Mesenchymal stem cell (in vitro differentiated cells and primary cell): ENCODE measurements around the gene SENP7.

Experiments
- DNase-seq: peaks from one replicate; pipeline ENCODE4 v3.0.0-alpha.2; 2013
- H2AFZ ChIP-seq: one replicate; pipeline ENCODE4 v1.6.1; 2013; ENCODE audit warnings: low read depth, mild to moderate bottlenecking, control low read depth, inconsistent platforms, low read length, moderate library complexity
- H2AK5ac ChIP-seq: 2 replicates; pipeline ENCODE4 v1.6.1; 2013; ENCODE audit warnings: low read length, moderate library complexity, mild to moderate bottlenecking, inconsistent platforms; ENCODE audit not compliant: severe bottlenecking
- H2BK120ac ChIP-seq: one replicate; pipeline ENCODE4 v1.6.1; 2013; ENCODE audit warnings: low read depth, mild to moderate bottlenecking, inconsistent platforms, low read length, moderate library complexity
- H2BK12ac ChIP-seq, 2 experiments: one replicate each; pipeline ENCODE4 v1.6.1; 2013; ENCODE audit warnings: inconsistent platforms in 2 of 2, low read length in 2 of 2, mild to moderate bottlenecking in 2 of 2, moderate library complexity in 2 of 2, control low read depth in 1 of 2
- H2BK15ac ChIP-seq: one replicate; pipeline ENCODE4 v1.6.1; 2013; ENCODE audit warnings: mild to moderate bottlenecking, low read depth, inconsistent platforms; ENCODE audit not compliant: poor library complexity, severe bottlenecking
- H2BK5ac ChIP-seq: 2 replicates; pipeline ENCODE4 v1.6.1; 2013; ENCODE audit warnings: low read depth, mild to moderate bottlenecking, low read length, control low read depth, inconsistent platforms; ENCODE audit not compliant: poor library complexity, severe bottlenecking
- H3K14ac ChIP-seq, 2 experiments: one replicate each; pipeline ENCODE4 v1.6.1; 2013; ENCODE audit warnings: inconsistent platforms in 2 of 2, low read length in 2 of 2, control low read depth in 1 of 2, mild to moderate bottlenecking in 1 of 2, moderate library complexity in 1 of 2
- H3K18ac ChIP-seq, 2 experiments: one replicate each; pipeline ENCODE4 v1.6.1; 2013; ENCODE audit warnings: inconsistent platforms in 2 of 2, low read length in 2 of 2, control low read depth in 1 of 2, low read depth in 1 of 2, mild to moderate bottlenecking in 1 of 2
- H3K23ac ChIP-seq, 2 experiments: one replicate each; pipeline ENCODE4 v1.6.1; 2013; ENCODE audit warnings: inconsistent platforms in 2 of 2, low read length in 2 of 2, mild to moderate bottlenecking in 2 of 2, moderate library complexity in 2 of 2, control low read depth in 1 of 2
- H3K27ac ChIP-seq: 2 replicates; pipeline ENCODE4 v1.5.1; 2013; ENCODE audit warnings: mild to moderate bottlenecking, moderate library complexity, low read length, control low read depth, inconsistent platforms; ENCODE audit not compliant: poor library complexity, severe bottlenecking
- H3K27me3 ChIP-seq, 2 experiments: 2 replicates each; pipeline versions ENCODE4 v1.6.1 to v1.7.0; 2013; ENCODE audit warnings: low read length in 2 of 2, mild to moderate bottlenecking in 2 of 2, moderate library complexity in 2 of 2, control low read depth in 1 of 2, inconsistent platforms in 1 of 2; ENCODE audit not compliant: control insufficient read depth in 1 of 2, insufficient read depth in 1 of 2
- H3K36me3 ChIP-seq, 2 experiments: 2 replicates each; pipeline versions ENCODE4 v1.6.1 to v1.7.0; 2013; ENCODE audit warnings: low read length in 2 of 2, control low read depth in 1 of 2, inconsistent platforms in 1 of 2, low read depth in 1 of 2, mild to moderate bottlenecking in 1 of 2; ENCODE audit not compliant: insufficient read depth in 2 of 2, control insufficient read depth in 1 of 2
- H3K4ac ChIP-seq, 2 experiments: one replicate each; pipeline ENCODE4 v1.6.1; 2013; ENCODE audit warnings: inconsistent platforms in 2 of 2, low read length in 2 of 2, mild to moderate bottlenecking in 2 of 2, moderate library complexity in 2 of 2, control low read depth in 1 of 2, low read depth in 1 of 2
- H3K4me1 ChIP-seq: 2 replicates; pipeline ENCODE4 v1.6.1; 2013; ENCODE audit warnings: low read depth, low read length, control low read depth; ENCODE audit not compliant: control insufficient read depth, insufficient read depth
- H3K4me2 ChIP-seq: 2 replicates; pipeline ENCODE4 v1.6.1; 2013; ENCODE audit warnings: low read length, mild to moderate bottlenecking, inconsistent platforms; ENCODE audit not compliant: poor library complexity, severe bottlenecking
- H3K4me3 ChIP-seq, 2 experiments: 2 replicates each; pipeline versions ENCODE4 v1.5.1 to v1.7.0; 2013; ENCODE audit warnings: low read length in 2 of 2, mild to moderate bottlenecking in 2 of 2, control low read depth in 1 of 2, low read depth in 1 of 2; ENCODE audit not compliant: insufficient read depth in 1 of 2
- H3K79me1 ChIP-seq: replicated peaks from 2 replicates; pipeline ENCODE4 v1.6.1; 2013; ENCODE audit warnings: mild to moderate bottlenecking, control low read depth, low read length, inconsistent platforms; ENCODE audit not compliant: poor library complexity, severe bottlenecking
- H3K9ac ChIP-seq: 2 replicates; pipeline ENCODE4 v1.7.0; 2013; ENCODE audit warnings: mild to moderate bottlenecking, low read length, moderate library complexity
- H3K9me3 ChIP-seq: 2 replicates; pipeline ENCODE4 v1.7.0; 2013; ENCODE audit warnings: mild to moderate bottlenecking, low read length; ENCODE audit not compliant: control insufficient read depth
- H4K8ac ChIP-seq: one replicate; pipeline ENCODE4 v1.6.1; 2013; ENCODE audit warnings: inconsistent platforms, mild to moderate bottlenecking, low read length, moderate library complexity
- H4K91ac ChIP-seq: one replicate; pipeline ENCODE4 v1.6.1; 2013; ENCODE audit warnings: mild to moderate bottlenecking, low read length, inconsistent platforms
- WGBS: methylation state at CpG from one replicate; pipeline ENCODE4 v1.1.7; 2013; ENCODE audit warnings: mixed read lengths; 5-methylcytosine and 5-hydroxymethylcytosine counted together

The SENP7 gene

DNA sequence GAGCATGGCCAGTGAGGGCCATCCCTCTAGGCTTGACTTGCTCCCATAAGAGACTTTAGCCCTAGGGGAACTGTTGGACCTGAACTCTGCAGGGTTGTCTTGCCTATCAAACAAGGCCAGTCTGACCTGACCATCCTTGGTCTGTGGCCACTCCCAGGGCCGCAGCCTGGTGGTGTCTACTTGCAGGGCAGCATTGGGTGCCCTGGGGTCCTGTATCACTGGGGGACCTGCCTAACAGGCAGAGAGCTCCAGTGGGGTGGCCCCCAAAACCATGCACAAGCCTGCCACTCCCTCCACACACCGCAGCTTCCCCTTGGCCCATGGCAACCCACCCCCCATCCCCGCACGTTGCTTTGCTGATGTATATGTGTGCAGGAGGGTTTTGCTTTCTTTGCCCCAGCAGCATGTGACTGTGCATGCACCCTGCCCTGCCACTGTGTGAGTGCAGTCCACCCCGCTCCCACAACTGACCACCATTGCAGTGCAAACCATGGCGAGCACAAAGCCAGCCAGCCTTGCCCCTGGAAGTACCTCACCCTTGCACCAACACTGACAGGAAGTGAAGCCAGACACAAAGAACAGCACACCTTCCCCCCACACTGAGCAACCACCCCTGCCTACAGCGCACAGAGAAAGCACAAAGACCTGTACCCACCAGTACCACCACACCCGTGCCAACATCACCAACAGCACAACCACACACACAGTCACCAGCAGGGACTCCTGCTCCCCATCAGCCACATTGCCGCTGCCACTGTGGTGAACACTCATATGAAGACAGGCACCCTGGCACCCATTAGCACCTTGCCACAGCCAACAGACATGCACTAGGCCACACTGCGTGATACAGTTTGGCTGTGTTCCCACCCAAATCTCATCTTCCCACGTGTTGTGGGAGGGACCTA lies 88.8 kb downstream of the SENP7 start:
- H3K9me3 ChIP-seq = peaks cover 3% of the 10 kb centered on the region
- peaks cover 28% of the 10 kb centered on the region for H3K79me1 ChIP-seq
- H3K27me3 ChIP-seq = no peaks in the 10 kb centered on the region
- H2BK5ac ChIP-seq = no peak overlapping the region
- no peak for DNase-seq
- H3K18ac ChIP-seq = no peak overlapping the region
- no peak overlapping the region for H2BK12ac ChIP-seq
- H4K91ac ChIP-seq = no peak overlapping the region
- no peak overlapping the region for H3K27ac ChIP-seq
- H3K4ac ChIP-seq = no peak overlapping the region
- H3K23ac ChIP-seq = no peak overlapping the region
- no peak overlapping the region for H3K4me2 ChIP-seq
- H3K4me3 ChIP-seq = no peak overlapping the region
- H2AK5ac ChIP-seq = no peak overlapping the region
- no peak overlapping the region for H2BK15ac ChIP-seq
- no peak overlapping the region for H4K8ac ChIP-seq
- no peak overlapping the region for H3K9ac ChIP-seq
- H2AFZ ChIP-seq = no peak overlapping the region
- 100% methylated on average over 11 of the region's 11 CpGs for WGBS
- no peak overlapping the region for H2BK120ac ChIP-seq
- H3K36me3 ChIP-seq = peaks cover 0 to 4% of the 10 kb centered on the region in 2 experiments
- H3K4me1 ChIP-seq = no peaks in the 10 kb centered on the region
- peak overlapping the region in 1 of 2 experiments; percentile 83 for H3K14ac ChIP-seq

DNA sequence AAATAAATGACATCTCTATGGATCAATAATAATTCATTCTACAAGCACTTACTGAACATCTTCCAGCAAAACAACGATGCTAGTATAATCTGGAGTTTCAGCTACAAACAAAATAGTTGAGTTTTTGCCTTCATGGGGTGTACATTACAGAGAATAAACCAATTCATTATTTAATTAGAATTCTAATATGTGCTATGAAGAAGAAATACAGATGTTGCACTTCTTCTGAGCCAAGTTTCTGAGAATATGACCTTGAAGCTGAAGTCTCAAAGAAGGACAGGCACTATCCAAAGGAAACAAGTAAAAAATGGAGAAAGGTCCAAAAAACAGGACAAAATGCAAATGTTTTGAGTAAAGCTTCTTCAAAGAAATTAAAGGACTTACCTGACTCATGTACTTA lies 94.2 kb downstream of the SENP7 start:
- no peak overlapping the region for H2BK120ac ChIP-seq
- DNase-seq = no peak
- H2BK15ac ChIP-seq = no peak overlapping the region
- peaks cover 2% of the 10 kb centered on the region for H3K4me1 ChIP-seq
- no peak overlapping the region for H3K4ac ChIP-seq
- no peak overlapping the region for H3K4me2 ChIP-seq
- H3K27me3 ChIP-seq = no peaks in the 10 kb centered on the region
- no peak overlapping the region for H3K9ac ChIP-seq
- no CpG with 5 or more reads among the region's 1 CpG for whole genome bisulfite sequencing
- no peak overlapping the region for H3K23ac ChIP-seq
- H2AK5ac ChIP-seq = no peak overlapping the region
- H3K36me3 ChIP-seq = peaks cover 0 to 4% of the 10 kb centered on the region in 2 experiments
- no peak overlapping the region for H3K27ac ChIP-seq
- no peak overlapping the region for H4K8ac ChIP-seq
- peaks cover 12% of the 10 kb centered on the region for H3K79me1 ChIP-seq
- H2BK5ac ChIP-seq = no peak overlapping the region
- H4K91ac ChIP-seq = no peak overlapping the region
- H2AFZ ChIP-seq = no peak overlapping the region
- no peak overlapping the region for H3K18ac ChIP-seq
- no peak overlapping the region for H2BK12ac ChIP-seq
- H3K14ac ChIP-seq = no peak overlapping the region
- H3K9me3 ChIP-seq = no peaks in the 10 kb centered on the region
- no peak overlapping the region for H3K4me3 ChIP-seq

DNA sequence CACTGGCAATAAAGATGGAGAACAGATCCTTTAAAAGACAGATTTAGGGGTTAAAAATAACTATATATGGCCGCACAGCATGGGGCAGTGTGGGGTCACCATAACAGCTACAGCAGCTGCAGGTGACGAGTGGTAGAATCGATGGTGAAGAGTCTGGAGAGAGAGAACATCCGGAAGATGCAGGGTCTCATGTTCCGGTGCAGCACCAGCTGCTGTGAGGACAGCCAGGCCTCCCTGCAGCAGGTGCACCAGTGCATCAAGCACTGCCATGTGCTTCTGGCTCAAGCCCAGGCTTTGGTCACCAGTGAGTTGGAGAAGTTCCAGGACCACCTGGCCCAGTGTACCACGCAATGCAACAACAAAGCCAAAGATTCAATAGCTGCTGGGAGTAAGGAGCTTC lies 98.9 kb downstream of the SENP7 start:
- Histone ChIP-seq H4K91ac (peak overlapping the region; percentile 75), H3K23ac (no peak overlapping the region), H3K9me3 (peaks cover 4% of the 10 kb centered on the region), H2BK12ac (no peak overlapping the region), H4K8ac (no peak overlapping the region), H3K4me1 (peaks cover 2% of the 10 kb centered on the region), H2BK5ac (no peak overlapping the region), H3K27ac (no peak overlapping the region), H3K4me3 (peak overlapping the region in 1 of 2 experiments; percentile 44), H3K9ac (no peak overlapping the region), H3K36me3 (peaks cover 3 to 4% of the 10 kb centered on the region in 2 experiments), H2BK120ac (no peak overlapping the region), H2AK5ac (no peak overlapping the region), H3K14ac (peak overlapping the region in 1 of 2 experiments; percentile 71), H3K18ac (no peak overlapping the region), H2BK15ac (no peak overlapping the region), H3K4me2 (no peak overlapping the region), H3K4ac (no peak overlapping the region), H3K27me3 (no peaks in the 10 kb centered on the region), H2AFZ (no peak overlapping the region), H3K79me1 (peaks cover 6% of the 10 kb centered on the region)
- WGBS = 95% methylated on average over 6 of the region's 6 CpGs
- DNase-seq = no peak

DNA sequence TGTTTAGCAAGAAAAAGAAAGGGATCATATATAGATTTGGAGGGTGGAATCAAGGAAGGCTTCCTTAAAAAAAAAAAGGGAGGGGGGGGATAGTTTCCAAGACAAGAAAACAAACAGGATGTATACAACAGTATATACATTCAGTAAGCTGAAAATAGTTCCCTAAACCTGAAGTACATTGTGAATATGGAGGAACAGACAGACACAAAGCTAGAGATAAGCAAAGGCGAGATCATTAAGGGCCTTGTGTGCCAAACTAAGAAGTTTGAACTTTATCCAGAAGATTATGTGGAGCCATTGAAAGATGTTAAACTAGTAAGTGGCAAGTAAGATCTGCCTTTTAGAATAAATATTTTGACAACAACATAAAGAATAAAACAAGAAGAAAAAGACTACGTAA lies 99.4 kb downstream of the SENP7 start:
- Histone ChIP-seq H3K18ac (no peak overlapping the region), H3K9me3 (peaks cover 8% of the 10 kb centered on the region), H3K4me1 (peaks cover 2% of the 10 kb centered on the region), H3K23ac (no peak overlapping the region), H3K79me1 (peaks cover 6% of the 10 kb centered on the region), H3K14ac (no peak overlapping the region), H3K27me3 (no peaks in the 10 kb centered on the region), H4K91ac (no peak overlapping the region), H2AK5ac (no peak overlapping the region), H3K4me2 (no peak overlapping the region), H2BK15ac (no peak overlapping the region), H2BK120ac (no peak overlapping the region), H3K4ac (no peak overlapping the region), H3K4me3 (no peak overlapping the region), H2BK12ac (no peak overlapping the region), H2BK5ac (no peak overlapping the region), H2AFZ (no peak overlapping the region), H3K36me3 (peaks cover 3 to 4% of the 10 kb centered on the region in 2 experiments), H3K27ac (no peak overlapping the region), H4K8ac (no peak overlapping the region), H3K9ac (no peak overlapping the region)
- no peak for DNase-seq
- 85% methylated on average over 1 of the region's 2 CpGs for WGBS
